Measurements from ENCODE around the gene TULP1.
A peak's percentile ranks its signal among the peaks of the same experiment; 100 is the strongest.

DNA sequence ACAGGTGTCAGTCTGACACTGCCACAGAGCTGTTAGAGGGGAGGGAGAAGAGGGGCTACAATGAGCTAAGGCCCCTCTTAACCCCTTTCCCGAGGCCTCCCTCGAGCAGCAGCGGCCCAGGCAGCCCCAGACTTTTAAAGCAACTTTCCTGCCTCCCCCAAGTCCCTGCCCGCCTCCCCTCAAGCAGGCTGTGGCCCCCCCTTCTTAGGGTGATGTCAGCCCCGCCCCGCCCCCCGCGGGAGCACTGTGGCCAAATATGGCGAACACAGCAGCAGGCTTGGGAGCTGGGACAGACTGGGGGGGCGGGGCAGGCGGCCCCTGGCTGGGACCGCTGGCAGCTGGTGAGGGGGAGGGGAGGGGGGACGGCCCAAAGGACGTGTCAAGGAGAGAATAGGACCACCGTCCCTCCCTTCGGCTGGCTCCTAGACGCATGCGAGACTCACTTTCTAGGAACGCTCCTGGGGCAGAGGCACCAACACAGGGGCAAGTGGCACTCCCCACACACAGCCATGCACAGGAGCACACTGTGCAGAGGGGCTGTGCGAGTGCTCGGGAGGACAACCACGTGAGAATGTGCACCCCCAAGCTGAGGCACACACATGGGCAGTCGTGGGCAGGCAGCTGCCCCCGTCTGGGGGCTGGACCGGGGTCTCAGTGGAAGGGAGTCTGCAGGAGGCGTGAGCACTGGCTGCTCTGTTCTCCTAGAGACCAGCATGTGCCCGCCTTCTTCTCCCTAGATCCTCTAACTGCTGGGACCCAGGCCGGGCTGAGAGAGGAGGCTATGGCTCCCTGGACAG is 22.5 kb downstream of the TULP1 start:
- TF ChIP-seq GABPA (IDR thresholded peaks at IDR 0.05; ENCODE audit: borderline replicate concordance, insufficient read depth, low read length) (no peak), ASH2L (IDR thresholded peaks at IDR 0.05; ENCODE audit: low read length) (peak; percentile 64), EZH2 (IDR thresholded peaks at IDR 0.05; ENCODE audit: low read depth, low read length, severe bottlenecking) (no peak), CHD2 (IDR thresholded peaks at IDR 0.05; ENCODE audit: low read length) (no peak), KDM1A (IDR thresholded peaks at IDR 0.05; ENCODE audit: borderline replicate concordance, low read length) (peak; percentile 30; the same call in 1 of the 2 replicates), TCF12 (IDR thresholded peaks at IDR 0.05; ENCODE audit: low read depth, low read length) (peak; percentile 62; the same call in 1 of the 2 replicates)
- TF ChIP-seq, protein P1, sequence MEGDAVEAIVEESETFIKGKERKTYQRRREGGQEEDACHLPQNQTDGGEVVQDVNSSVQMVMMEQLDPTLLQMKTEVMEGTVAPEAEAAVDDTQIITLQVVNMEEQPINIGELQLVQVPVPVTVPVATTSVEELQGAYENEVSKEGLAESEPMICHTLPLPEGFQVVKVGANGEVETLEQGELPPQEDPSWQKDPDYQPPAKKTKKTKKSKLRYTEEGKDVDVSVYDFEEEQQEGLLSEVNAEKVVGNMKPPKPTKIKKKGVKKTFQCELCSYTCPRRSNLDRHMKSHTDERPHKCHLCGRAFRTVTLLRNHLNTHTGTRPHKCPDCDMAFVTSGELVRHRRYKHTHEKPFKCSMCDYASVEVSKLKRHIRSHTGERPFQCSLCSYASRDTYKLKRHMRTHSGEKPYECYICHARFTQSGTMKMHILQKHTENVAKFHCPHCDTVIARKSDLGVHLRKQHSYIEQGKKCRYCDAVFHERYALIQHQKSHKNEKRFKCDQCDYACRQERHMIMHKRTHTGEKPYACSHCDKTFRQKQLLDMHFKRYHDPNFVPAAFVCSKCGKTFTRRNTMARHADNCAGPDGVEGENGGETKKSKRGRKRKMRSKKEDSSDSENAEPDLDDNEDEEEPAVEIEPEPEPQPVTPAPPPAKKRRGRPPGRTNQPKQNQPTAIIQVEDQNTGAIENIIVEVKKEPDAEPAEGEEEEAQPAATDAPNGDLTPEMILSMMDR (IDR thresholded peaks at IDR 0.05; ENCODE audit: control extremely low read depth in 1 of 3, insufficient read depth in 1 of 3, low read depth in 1 of 3, low read length in 3 of 3), result no peak
